Hematopoietic multipotent progenitor cell treated with erythropoietin and hydrocortisone succinate and interleukin-3 and kit ligand, for 6 days (in vitro differentiated cells): ENCODE data around the gene NEUROG3.

Experiments
- DNase-seq: peaks from one replicate; pipeline ENCODE4 v3.0.0-alpha.2; 2015

The NEUROG3 gene

GRCh38 chr10:69573056-69573806, at the start of gene NEUROG3:
TSS of gene NEUROG3 (minus strand) at chr10:69573422. CDS start at chr10:69573043, 379 bp downstream.
- DNase-seq: no peak

GRCh38 chr10:69620625-69621024, 47.4 kb upstream of the NEUROG3 start:
- DNase-seq: no peak

GRCh38 chr10:69619626-69620025, 46.4 kb upstream of the NEUROG3 start:
- DNase-seq: no peak

- no peak for DNase-seq
Observed at GRCh38 chr10:69618746-69619145, 45.5 kb upstream of the NEUROG3 start.

GRCh38 chr10:69616358-69616757, 43.1 kb upstream of the NEUROG3 start:
- no peak for DNase-seq

GRCh38 chr10:69614130-69614529, 40.9 kb upstream of the NEUROG3 start:
- DNase-seq: no peak

- DNase-seq: no peak
Observed at GRCh38 chr10:69612760-69613159, 39.5 kb upstream of the NEUROG3 start.

GRCh38 chr10:69609077-69609476, 35.9 kb upstream of the NEUROG3 start:
- no peak for DNase-seq

- no peak for DNase-seq
Observed at GRCh38 chr10:69600761-69601330, 27.6 kb upstream of the NEUROG3 start.

GRCh38 chr10:69588358-69588757, 15.1 kb upstream of the NEUROG3 start:
- no peak for DNase-seq

GRCh38 chr10:69584624-69585023, 11.4 kb upstream of the NEUROG3 start:
- no peak for DNase-seq

GRCh38 chr10:69583106-69583505, 9.9 kb upstream of the NEUROG3 start:
- no peak for DNase-seq

GRCh38 chr10:69580435-69580834, 7.2 kb upstream of the NEUROG3 start:
- no peak for DNase-seq

- DNase-seq: no peak
Observed at GRCh38 chr10:69579464-69580060, 6.3 kb upstream of the NEUROG3 start.

GRCh38 chr10:69578508-69578991, 5.3 kb upstream of the NEUROG3 start:
- DNase-seq: no peak

- no peak for DNase-seq
Observed at GRCh38 chr10:69577268-69578232, 4.3 kb upstream of the NEUROG3 start.

GRCh38 chr10:69576334-69577011, 3.3 kb upstream of the NEUROG3 start:
- no peak for DNase-seq

- DNase-seq: no peak
Observed at GRCh38 chr10:69575164-69575722, 2.0 kb upstream of the NEUROG3 start.

GRCh38 chr10:69574571-69574978, 1.4 kb upstream of the NEUROG3 start:
- peak; percentile 35 for DNase-seq

GRCh38 chr10:69572159-69573055, 815 bp downstream of the NEUROG3 start:
- no peak for DNase-seq

GRCh38 chr10:69571618-69572158, 1.5 kb downstream of the NEUROG3 start:
- DNase-seq: no peak
